ENCODE data around the gene APC2. TPM values are rescaled to one million over a fixed set of nuclear protein-coding genes. Genes with fewer than 3 reads are reported as not detected.
A peak's percentile ranks its signal among the peaks of the same experiment; 100 is the strongest.

APC2 gene
- total RNA-seq, 1 experiment from 2014 or later: 1.6 TPM

DNA sequence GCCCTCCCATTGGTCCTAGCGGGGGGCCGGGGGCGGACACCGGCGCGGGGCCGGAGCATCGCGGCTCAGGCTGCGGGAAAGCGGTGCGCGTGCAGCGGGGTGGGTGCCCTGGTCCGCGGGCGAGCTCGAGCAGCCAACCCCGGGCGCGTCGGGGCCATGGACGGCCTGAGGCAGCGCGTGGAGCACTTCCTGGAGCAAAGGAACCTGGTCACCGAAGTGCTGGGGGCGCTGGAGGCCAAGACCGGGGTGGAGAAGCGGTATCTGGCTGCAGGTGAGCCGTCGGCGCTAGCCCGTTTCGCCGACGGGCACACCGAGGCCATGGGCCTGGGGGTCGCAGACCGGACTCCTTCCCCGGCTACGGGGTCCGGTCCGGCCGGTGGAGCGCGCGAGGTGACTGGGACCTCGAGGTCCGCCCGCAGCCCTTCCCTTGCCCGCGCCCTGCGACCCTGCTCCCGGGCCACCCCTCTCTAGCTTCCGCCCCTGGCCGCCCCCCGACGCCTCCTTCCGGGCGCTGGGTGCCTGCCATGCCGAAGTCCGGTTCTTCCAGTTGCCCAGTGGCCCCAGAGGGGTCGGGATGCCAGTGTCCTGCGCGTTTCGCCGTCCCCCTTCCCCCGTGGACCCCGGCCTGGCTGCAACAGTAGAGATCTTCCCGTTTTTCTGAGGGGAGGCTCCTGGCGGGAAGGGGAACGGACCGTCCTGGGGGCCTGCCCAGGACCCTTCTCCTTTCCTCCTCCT lies 41.4 kb downstream of the APC2 start, which contains the start of gene REEP6:
Gene REEP6, plus strand, starts transcription at position 68 of the 735 bp plus-strand sequence. Its CDS starts 89 bp downstream, at position 157.
- CTCF ChIA-PET: interaction anchor here (0.6 kb wide), 1 partner anchor 160 kb away, joined by 5 read pairs; no protein-coding TSS in a partner anchor
- no peaks in the 10 kb centered on the region for H3K36me3 ChIP-seq (ENCODE audit: low read depth)
- no peak for DNase-seq
- H3K4me3 ChIP-seq: peak within 1 kb of the TSS; percentile 66
- intact Hi-C loops (cut with micrococcal nuclease; ENCODE audit: unreplicated experiment): loop anchor here (2.0 kb wide), 1 partner anchor 46 kb away; no protein-coding TSS in a partner anchor
- H3K9me2 ChIP-seq (ENCODE audit: insufficient read depth): no peaks in the 10 kb centered on the region
- POLR2A ChIA-PET (ENCODE audit: unreplicated experiment): interaction anchor here (0.5 to 1.0 kb wide), 8 partner anchors 54 to 414 kb away, joined by 4 to 21 read pairs (median 9); partner anchors contain the start of genes ADAT3 and SCAMP4
- no peak for TF ChIP-seq EZH2 (IDR thresholded peaks at IDR 0.05; ENCODE audit: low read depth)
- TF ChIP-seq, protein P1, sequence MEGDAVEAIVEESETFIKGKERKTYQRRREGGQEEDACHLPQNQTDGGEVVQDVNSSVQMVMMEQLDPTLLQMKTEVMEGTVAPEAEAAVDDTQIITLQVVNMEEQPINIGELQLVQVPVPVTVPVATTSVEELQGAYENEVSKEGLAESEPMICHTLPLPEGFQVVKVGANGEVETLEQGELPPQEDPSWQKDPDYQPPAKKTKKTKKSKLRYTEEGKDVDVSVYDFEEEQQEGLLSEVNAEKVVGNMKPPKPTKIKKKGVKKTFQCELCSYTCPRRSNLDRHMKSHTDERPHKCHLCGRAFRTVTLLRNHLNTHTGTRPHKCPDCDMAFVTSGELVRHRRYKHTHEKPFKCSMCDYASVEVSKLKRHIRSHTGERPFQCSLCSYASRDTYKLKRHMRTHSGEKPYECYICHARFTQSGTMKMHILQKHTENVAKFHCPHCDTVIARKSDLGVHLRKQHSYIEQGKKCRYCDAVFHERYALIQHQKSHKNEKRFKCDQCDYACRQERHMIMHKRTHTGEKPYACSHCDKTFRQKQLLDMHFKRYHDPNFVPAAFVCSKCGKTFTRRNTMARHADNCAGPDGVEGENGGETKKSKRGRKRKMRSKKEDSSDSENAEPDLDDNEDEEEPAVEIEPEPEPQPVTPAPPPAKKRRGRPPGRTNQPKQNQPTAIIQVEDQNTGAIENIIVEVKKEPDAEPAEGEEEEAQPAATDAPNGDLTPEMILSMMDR (conservative IDR thresholded peaks at IDR 0.05): no peak
- no peak within 1 kb of the TSS for H3K27ac ChIP-seq
- H3K79me2 ChIP-seq (ENCODE audit: low read depth): peaks cover 11% of the 10 kb centered on the region
- BruUV-seq (replicated peaks): TSS peak; percentile 60
- H3F3A ChIP-seq (ENCODE audit: insufficient read depth, low read depth): no peaks in the 10 kb centered on the region
- H4K20me1 ChIP-seq (ENCODE audit: insufficient read depth): no peaks in the 10 kb centered on the region
- peaks cover 13% of the 10 kb centered on the region for H3K4me1 ChIP-seq (replicated peaks; ENCODE audit: insufficient read depth)
- H3K27me3 ChIP-seq (ENCODE audit: insufficient read depth, low read depth): no peaks in the 10 kb centered on the region
- H2AFZ ChIP-seq: peak within 1 kb of the TSS; percentile 78
- no peaks in the 10 kb centered on the region for H3K9me3 ChIP-seq (ENCODE audit: insufficient read depth, low read depth)
- H3K4me2 ChIP-seq: peak within 1 kb of the TSS; percentile 78

DNA sequence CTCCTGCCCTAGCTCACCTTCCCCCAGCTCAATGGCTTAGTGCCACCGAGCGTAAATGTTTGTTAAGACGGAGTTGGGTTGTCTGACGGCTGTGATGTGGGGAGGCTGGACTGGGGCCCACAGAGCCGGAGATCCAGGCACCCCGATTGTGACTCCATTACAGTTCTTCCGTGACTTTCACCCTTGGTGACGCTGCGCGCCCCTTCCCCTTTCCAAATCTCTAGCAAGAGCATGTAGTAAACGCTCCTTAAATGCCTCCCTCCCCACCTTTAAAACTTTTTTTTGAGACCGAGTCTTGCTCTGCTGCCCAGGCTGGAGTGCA lies 41.9 kb downstream of the APC2 start:
- Histone ChIP-seq H3K27ac (no peak overlapping the region), H3K9me2 (ENCODE audit: insufficient read depth) (no peaks in the 10 kb centered on the region), H3K4me2 (peak overlapping the region; percentile 78), H3K4me3 (peak overlapping the region; percentile 65), H2AFZ (no peak overlapping the region), H3F3A (ENCODE audit: insufficient read depth, low read depth) (no peaks in the 10 kb centered on the region), H3K9me3 (ENCODE audit: insufficient read depth, low read depth) (no peaks in the 10 kb centered on the region), H3K4me1 (replicated peaks; ENCODE audit: insufficient read depth) (peaks cover 13% of the 10 kb centered on the region), H3K79me2 (ENCODE audit: low read depth) (peaks cover 11% of the 10 kb centered on the region), H4K20me1 (ENCODE audit: insufficient read depth) (no peaks in the 10 kb centered on the region), H3K36me3 (ENCODE audit: low read depth) (no peaks in the 10 kb centered on the region), H3K27me3 (ENCODE audit: insufficient read depth, low read depth) (no peaks in the 10 kb centered on the region)
- ChIA-PET CTCF (interaction anchor here (0.6 kb wide), 1 partner anchor 160 kb away, joined by 5 read pairs; no protein-coding TSS in a partner anchor), POLR2A (ENCODE audit: unreplicated experiment) (interaction anchor here (0.5 to 0.6 kb wide), 2 partner anchors 77 to 223 kb away, joined by 4 to 9 read pairs; partner anchors contain the start of gene CIRBP)
- no TSS peak for BruUV-seq (replicated peaks)
- intact Hi-C loops (cut with micrococcal nuclease; ENCODE audit: unreplicated experiment): loop anchor here (2.0 kb wide), 1 partner anchor 47 kb away; no protein-coding TSS in a partner anchor
- DNase-seq: no peak
- no peak for TF ChIP-seq EZH2 (IDR thresholded peaks at IDR 0.05; ENCODE audit: low read depth)
- TF ChIP-seq, protein P1 (conservative IDR thresholded peaks at IDR 0.05): no peak

DNA sequence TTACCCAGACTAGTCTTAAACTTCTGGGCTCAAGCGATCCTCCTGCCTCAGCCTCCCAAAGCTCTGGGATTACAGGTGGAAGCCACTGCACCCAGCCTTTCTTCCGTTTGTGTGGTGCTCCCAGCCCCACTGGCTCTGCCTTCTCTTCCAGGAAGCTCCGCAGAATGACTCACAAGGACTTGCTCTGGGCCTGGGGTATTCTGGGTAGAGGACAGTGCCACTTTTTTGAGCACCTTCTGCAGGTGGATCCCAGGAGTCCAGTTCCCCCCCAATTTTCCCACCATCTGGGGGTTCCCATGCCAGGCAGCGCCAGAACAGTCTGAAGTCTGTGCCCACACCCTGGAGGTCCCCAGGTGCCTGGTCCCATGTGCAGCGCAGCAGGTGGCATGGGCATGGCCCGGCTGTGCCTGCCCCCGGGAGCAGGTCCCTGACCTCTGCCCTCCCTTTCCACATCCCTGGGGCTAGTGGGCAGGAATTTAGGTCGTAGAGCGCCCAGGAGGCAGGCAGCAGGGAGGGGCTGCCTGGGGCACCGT lies 42.6 kb downstream of the APC2 start:
- Histone ChIP-seq H3K36me3 (ENCODE audit: low read depth) (no peaks in the 10 kb centered on the region), H4K20me1 (ENCODE audit: insufficient read depth) (no peaks in the 10 kb centered on the region), H3K4me3 (peak overlapping the region; percentile 65; the same call in 1 of the 2 replicates), H3K4me2 (peak overlapping the region; percentile 78), H2AFZ (no peak overlapping the region), H3F3A (ENCODE audit: insufficient read depth, low read depth) (no peaks in the 10 kb centered on the region), H3K27me3 (ENCODE audit: insufficient read depth, low read depth) (no peaks in the 10 kb centered on the region), H3K27ac (0 out of 2 replicates have a peak overlapping the region, but pooled peaks have one; percentile 39), H3K9me2 (ENCODE audit: insufficient read depth) (no peaks in the 10 kb centered on the region), H3K9me3 (ENCODE audit: insufficient read depth, low read depth) (no peaks in the 10 kb centered on the region), H3K4me1 (replicated peaks; ENCODE audit: insufficient read depth) (peaks cover 13% of the 10 kb centered on the region), H3K79me2 (ENCODE audit: low read depth) (peaks cover 11% of the 10 kb centered on the region)
- CTCF ChIA-PET: no interaction called here
- BruUV-seq (replicated peaks): no TSS peak
- TF ChIP-seq, protein P1 (conservative IDR thresholded peaks at IDR 0.05): no peak
- TF ChIP-seq EZH2 (IDR thresholded peaks at IDR 0.05; ENCODE audit: low read depth): no peak
- POLR2A ChIA-PET (ENCODE audit: unreplicated experiment): interaction anchor here (0.6 kb wide), 1 partner anchor 224 kb away, joined by 4 read pairs; the partner anchor contains the start of gene CIRBP
- DNase-seq: peak in 1 of 2 experiments; percentile 66
- intact Hi-C loops (cut with micrococcal nuclease; ENCODE audit: unreplicated experiment): no loop called here

Measured in PC-9 (cell line).